HepG2 (cell line): ENCODE results near the gene C11orf24. TPM values are rescaled to one million over a fixed set of nuclear protein-coding genes. Genes with fewer than 3 reads are reported as not detected.
A peak's percentile ranks its signal among the peaks of the same experiment; 100 is the strongest.

Source experiments
- ADNP ChIP-seq: sonication (generic); formaldehyde crosslinking; IDR thresholded peaks from 2 replicates; pipeline ENCODE4 v1.4.0; 2020; ENCODE audit warnings: missing genetic modification reagents
- CBX2 ChIP-seq, 2 experiments: fragments of 200-600 bp in 1 of 2; sonication (generic); formaldehyde crosslinking in 1 of 2; IDR thresholded peaks; 2 replicates each; pipeline versions ENCODE4 v1.7.0 to v1.8.1; 2018 to 2022; ENCODE audit warnings: low read depth in 2 of 2, low read length in 1 of 2, mild to moderate bottlenecking in 1 of 2, missing genetic modification reagents in 1 of 2
- GABPB1 ChIP-seq: IDR thresholded peaks from 2 replicates; pipeline ENCODE4 v1.6.1; 2016; ENCODE audit warnings: mild to moderate bottlenecking, missing genetic modification reagents, moderate library complexity, missing compliant biosample characterization
- HNRNPL ChIP-seq: fragments of 200-400 bp; formaldehyde crosslinking; IDR thresholded peaks from 2 replicates; pipeline ENCODE4 v1.6.1; 2017; ENCODE audit warnings: mild to moderate bottlenecking, low read depth, low read length
- HOXA3 ChIP-seq: sonication (generic); formaldehyde crosslinking; IDR thresholded peaks from 2 replicates; pipeline ENCODE4 v1.5.0; 2020; ENCODE audit warnings: missing genetic modification reagents
- NFKB2 ChIP-seq: sonication (generic); formaldehyde crosslinking; IDR thresholded peaks from 2 replicates; pipeline ENCODE4 v1.4.0; 2020; ENCODE audit warnings: missing genetic modification reagents, borderline replicate concordance
- SYNCRIP ChIP-seq: fragments of 200-400 bp; formaldehyde crosslinking; IDR thresholded peaks from 2 replicates; pipeline ENCODE4 v1.6.1; 2018; ENCODE audit warnings: mild to moderate bottlenecking, low read depth, low read length; ENCODE audit not compliant: insufficient read depth
- THYN1 ChIP-seq: sonication (generic); formaldehyde crosslinking; IDR thresholded peaks from 2 replicates; pipeline ENCODE4 v1.8.1; 2023; ENCODE audit warnings: low read depth, mild to moderate bottlenecking, moderate library complexity, missing genetic modification reagents, borderline replicate concordance
- YEATS4 ChIP-seq: sonication (generic); formaldehyde crosslinking; IDR thresholded peaks from 2 replicates; pipeline ENCODE4 v1.4.0; 2020; ENCODE audit warnings: missing genetic modification reagents, borderline replicate concordance
- ZBTB7A ChIP-seq: sonication (generic); formaldehyde crosslinking; IDR thresholded peaks from 2 replicates; pipeline ENCODE4 v1.8.0; 2022; ENCODE audit warnings: mild to moderate bottlenecking, missing genetic modification reagents
- ZEB1 ChIP-seq: IDR thresholded peaks from 2 replicates; pipeline ENCODE4 v1.6.1; 2012; ENCODE audit warnings: mild to moderate bottlenecking, low read depth, inconsistent platforms; ENCODE audit not compliant: insufficient replicate concordance
- ZFX ChIP-seq: sonication (generic); formaldehyde crosslinking; IDR thresholded peaks from 2 replicates; pipeline ENCODE4 v1.4.0; 2020; ENCODE audit warnings: mild to moderate bottlenecking, low read depth, missing genetic modification reagents, moderate library complexity
- ZNF256 ChIP-seq: sonication (generic); formaldehyde crosslinking; conservative IDR thresholded peaks from 2 replicates; pipeline ENCODE4 v1.4.0; 2020; ENCODE audit warnings: missing genetic modification reagents
- ZNF3 ChIP-seq: IDR thresholded peaks from 2 replicates; pipeline ENCODE4 v1.7.0; 2017; ENCODE audit warnings: inconsistent platforms
- ZNF883 ChIP-seq: sonication (generic); formaldehyde crosslinking; IDR thresholded peaks from 2 replicates; pipeline ENCODE4 v1.5.1; 2020; ENCODE audit warnings: mild to moderate bottlenecking, missing genetic modification reagents; ENCODE audit errors: not compliant biosample characterization
- ZSCAN31 ChIP-seq: sonication (generic); formaldehyde crosslinking; IDR thresholded peaks from 2 replicates; pipeline ENCODE4 v1.5.0; 2020; ENCODE audit warnings: low read depth, mild to moderate bottlenecking, missing genetic modification reagents
- polyA plus RNA-seq, 8 experiments: library from polyadenylated mRNA; depleted of rRNA in 3 of 8; stranded (reverse) in 7 of 8; unstranded in 1 of 8; fragments of >200 nt; fragmentation: Illumina TruSeq in 4 of 8; extraction: Trizol in 4 of 8; gene quantifications; 2 replicates each; pipeline versions ENCODE4 v1.2.1 to v1.2.3, GENCODE V29; 2011 to 2016; ENCODE audit warnings: low read depth in 4 of 8, missing spikeins in 1 of 8, mixed read lengths in 1 of 8; ENCODE audit not compliant: insufficient read depth in 1 of 8
- total RNA-seq, 5 experiments: library from RNA; depleted of rRNA; stranded (reverse); fragments of >200 nt; fragmentation: Illumina TruSeq; extraction: Trizol; gene quantifications; 2 replicates each; pipeline ENCODE4 v1.2.3, GENCODE V29; 2016; ENCODE audit warnings: low read depth in 1 of 5
- TF ChIP-seq, protein P1 (sequence below): sonication (generic); formaldehyde crosslinking; IDR thresholded peaks from 2 replicates; pipeline ENCODE4 v1.5.1; 2020; ENCODE audit warnings: missing genetic modification reagents, mild to moderate bottlenecking, borderline replicate concordance
- TF ChIP-seq, protein P2 (sequence below): sonication (generic); IDR thresholded peaks from 2 replicates; pipeline ENCODE4 v1.6.1; 2016; ENCODE audit warnings: low read depth, borderline replicate concordance
- TF ChIP-seq, protein P3 (sequence below): sonication (generic); formaldehyde crosslinking; IDR thresholded peaks from 2 replicates; pipeline ENCODE4 v1.5.1; 2020; ENCODE audit warnings: mild to moderate bottlenecking, missing genetic modification reagents, borderline replicate concordance
- TF ChIP-seq, protein P4 (sequence below): sonication (generic); formaldehyde crosslinking; IDR thresholded peaks from 2 replicates; pipeline ENCODE4 v1.5.1; 2020; ENCODE audit warnings: missing genetic modification reagents, mild to moderate bottlenecking, borderline replicate concordance
- TF ChIP-seq, protein P5 (sequence below): sonication (generic); formaldehyde crosslinking; IDR thresholded peaks from 2 replicates; pipeline ENCODE4 v1.5.0; 2020; ENCODE audit warnings: missing genetic modification reagents, mild to moderate bottlenecking, borderline replicate concordance

C11orf24 gene
- total and polyA plus RNA-seq, 2 of the 13 experiments (the other 11 are each of a cell fraction or from before 2014, with no cell fraction given) = 52.9 to 55.5 TPM

DNA sequence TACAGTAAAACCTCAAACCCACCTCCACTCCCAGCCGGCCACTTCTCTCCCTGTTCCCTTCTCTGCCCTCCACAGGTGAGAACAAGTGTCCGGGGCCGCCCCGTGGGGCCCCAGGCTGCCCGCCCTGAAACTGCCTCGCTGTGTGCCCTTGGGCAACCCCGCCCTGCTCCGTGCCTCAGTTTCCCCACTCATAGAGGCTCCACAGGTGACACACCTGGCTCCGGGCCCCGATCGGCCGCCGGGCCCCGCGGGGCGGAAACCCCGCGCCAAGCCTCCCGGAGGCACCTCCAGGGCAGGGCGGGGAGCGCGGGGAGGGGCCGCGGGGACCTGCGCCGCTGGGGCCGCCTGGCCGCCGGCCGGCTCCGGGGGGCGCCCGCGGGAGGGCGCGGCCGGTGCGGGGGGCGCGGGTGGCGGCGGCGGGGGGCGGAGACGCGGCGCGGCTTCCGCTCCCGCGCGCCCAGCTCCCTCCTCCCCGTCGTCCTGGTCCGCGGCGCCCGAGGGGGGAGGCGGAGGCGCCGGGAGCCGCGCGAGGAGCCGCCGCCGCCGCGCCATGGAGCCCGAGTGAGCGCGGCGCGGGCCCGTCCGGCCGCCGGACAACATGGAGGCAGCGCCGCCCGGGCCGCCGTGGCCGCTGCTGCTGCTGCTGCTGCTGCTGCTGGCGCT lies 40.5 kb upstream of the C11orf24 start, which contains the start of gene LRP5 (continued):
- TF ChIP-seq ZFX = 0 out of 2 replicates have a peak, but pooled peaks have one; percentile 21
- no peak for TF ChIP-seq THYN1 (CRISPR knock-in tag)
- no peak for TF ChIP-seq ZNF256 (CRISPR knock-in tag)
- TF ChIP-seq, protein P1, sequence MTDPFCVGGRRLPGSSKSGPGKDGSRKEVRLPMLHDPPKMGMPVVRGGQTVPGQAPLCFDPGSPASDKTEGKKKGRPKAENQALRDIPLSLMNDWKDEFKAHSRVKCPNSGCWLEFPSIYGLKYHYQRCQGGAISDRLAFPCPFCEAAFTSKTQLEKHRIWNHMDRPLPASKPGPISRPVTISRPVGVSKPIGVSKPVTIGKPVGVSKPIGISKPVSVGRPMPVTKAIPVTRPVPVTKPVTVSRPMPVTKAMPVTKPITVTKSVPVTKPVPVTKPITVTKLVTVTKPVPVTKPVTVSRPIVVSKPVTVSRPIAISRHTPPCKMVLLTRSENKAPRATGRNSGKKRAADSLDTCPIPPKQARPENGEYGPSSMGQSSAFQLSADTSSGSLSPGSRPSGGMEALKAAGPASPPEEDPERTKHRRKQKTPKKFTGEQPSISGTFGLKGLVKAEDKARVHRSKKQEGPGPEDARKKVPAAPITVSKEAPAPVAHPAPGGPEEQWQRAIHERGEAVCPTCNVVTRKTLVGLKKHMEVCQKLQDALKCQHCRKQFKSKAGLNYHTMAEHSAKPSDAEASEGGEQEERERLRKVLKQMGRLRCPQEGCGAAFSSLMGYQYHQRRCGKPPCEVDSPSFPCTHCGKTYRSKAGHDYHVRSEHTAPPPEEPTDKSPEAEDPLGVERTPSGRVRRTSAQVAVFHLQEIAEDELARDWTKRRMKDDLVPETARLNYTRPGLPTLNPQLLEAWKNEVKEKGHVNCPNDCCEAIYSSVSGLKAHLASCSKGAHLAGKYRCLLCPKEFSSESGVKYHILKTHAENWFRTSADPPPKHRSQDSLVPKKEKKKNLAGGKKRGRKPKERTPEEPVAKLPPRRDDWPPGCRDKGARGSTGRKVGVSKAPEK (CRISPR knock-in tag) = no peak
- no peak; the same call in 1 of the 2 replicates for TF ChIP-seq YEATS4 (CRISPR knock-in tag)
- no peak for TF ChIP-seq ZNF883
- TF ChIP-seq, protein P2, sequence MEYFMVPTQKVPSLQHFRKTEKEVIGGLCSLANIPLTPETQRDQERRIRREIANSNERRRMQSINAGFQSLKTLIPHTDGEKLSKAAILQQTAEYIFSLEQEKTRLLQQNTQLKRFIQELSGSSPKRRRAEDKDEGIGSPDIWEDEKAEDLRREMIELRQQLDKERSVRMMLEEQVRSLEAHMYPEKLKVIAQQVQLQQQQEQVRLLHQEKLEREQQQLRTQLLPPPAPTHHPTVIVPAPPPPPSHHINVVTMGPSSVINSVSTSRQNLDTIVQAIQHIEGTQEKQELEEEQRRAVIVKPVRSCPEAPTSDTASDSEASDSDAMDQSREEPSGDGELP = peak; percentile 14; the same call in 1 of the 2 replicates
- TF ChIP-seq NFKB2 (CRISPR knock-in tag) = no peak
- TF ChIP-seq, protein P3, sequence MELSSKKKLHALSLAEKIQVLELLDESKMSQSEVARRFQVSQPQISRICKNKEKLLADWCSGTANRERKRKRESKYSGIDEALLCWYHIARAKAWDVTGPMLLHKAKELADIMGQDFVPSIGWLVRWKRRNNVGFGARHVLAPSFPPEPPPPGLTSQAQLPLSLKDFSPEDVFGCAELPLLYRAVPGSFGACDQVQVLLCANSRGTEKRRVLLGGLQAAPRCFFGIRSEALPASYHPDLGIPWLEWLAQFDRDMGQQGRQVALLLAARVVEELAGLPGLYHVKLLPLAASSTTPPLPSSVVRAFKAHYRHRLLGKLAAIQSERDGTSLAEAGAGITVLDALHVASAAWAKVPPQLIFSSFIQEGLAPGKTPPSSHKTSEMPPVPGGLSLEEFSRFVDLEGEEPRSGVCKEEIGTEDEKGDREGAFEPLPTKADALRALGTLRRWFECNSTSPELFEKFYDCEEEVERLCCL (CRISPR knock-in tag) = no peak
- 0 out of 2 replicates have a peak, but pooled peaks have one; percentile 71 for TF ChIP-seq HNRNPL
- TF ChIP-seq GABPB1 (CRISPR knock-in tag) = peak; percentile 41; the same call in 1 of the 2 replicates
- no peak for TF ChIP-seq ZBTB7A (CRISPR knock-in tag)
- TF ChIP-seq, protein P4, sequence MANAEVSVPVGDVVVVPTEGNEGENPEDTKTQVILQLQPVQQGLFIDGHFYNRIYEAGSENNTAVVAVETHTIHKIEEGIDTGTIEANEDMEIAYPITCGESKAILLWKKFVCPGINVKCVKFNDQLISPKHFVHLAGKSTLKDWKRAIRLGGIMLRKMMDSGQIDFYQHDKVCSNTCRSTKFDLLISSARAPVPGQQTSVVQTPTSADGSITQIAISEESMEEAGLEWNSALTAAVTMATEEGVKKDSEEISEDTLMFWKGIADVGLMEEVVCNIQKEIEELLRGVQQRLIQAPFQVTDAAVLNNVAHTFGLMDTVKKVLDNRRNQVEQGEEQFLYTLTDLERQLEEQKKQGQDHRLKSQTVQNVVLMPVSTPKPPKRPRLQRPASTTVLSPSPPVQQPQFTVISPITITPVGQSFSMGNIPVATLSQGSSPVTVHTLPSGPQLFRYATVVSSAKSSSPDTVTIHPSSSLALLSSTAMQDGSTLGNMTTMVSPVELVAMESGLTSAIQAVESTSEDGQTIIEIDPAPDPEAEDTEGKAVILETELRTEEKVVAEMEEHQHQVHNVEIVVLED = no peak
- 0 out of 2 replicates have a peak, but pooled peaks have one; percentile 9 for TF ChIP-seq HOXA3 (CRISPR knock-in tag)
- peak; percentile 65 for TF ChIP-seq ZEB1
- peak; percentile 15; the same call in 1 of the 2 replicates for TF ChIP-seq ADNP (CRISPR knock-in tag)
- no peak for TF ChIP-seq SYNCRIP
- TF ChIP-seq CBX2 (IDR thresholded peaks at IDR 0.05; ENCODE audit: low read depth, low read length) = no peak
- TF ChIP-seq CBX2 (CRISPR knock-in tag; IDR thresholded peaks at IDR 0.05; ENCODE audit: low read depth) = no peak
- TF ChIP-seq ZSCAN31 (CRISPR knock-in tag) = no peak
- TF ChIP-seq, protein P5, sequence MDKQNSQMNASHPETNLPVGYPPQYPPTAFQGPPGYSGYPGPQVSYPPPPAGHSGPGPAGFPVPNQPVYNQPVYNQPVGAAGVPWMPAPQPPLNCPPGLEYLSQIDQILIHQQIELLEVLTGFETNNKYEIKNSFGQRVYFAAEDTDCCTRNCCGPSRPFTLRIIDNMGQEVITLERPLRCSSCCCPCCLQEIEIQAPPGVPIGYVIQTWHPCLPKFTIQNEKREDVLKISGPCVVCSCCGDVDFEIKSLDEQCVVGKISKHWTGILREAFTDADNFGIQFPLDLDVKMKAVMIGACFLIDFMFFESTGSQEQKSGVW (CRISPR knock-in tag) = no peak
- no peak for TF ChIP-seq ZNF3 (CRISPR knock-in tag)
